ENCODE data around the gene NMNAT2.
A peak's percentile ranks its signal among the peaks of the same experiment; 100 is the strongest.
"Not testable (repeated sequence)": the region's sequence is repeated elsewhere in the genome, so short reads cannot be mapped to it uniquely, and the experiment has no call there.

Gene NMNAT2

DNA sequence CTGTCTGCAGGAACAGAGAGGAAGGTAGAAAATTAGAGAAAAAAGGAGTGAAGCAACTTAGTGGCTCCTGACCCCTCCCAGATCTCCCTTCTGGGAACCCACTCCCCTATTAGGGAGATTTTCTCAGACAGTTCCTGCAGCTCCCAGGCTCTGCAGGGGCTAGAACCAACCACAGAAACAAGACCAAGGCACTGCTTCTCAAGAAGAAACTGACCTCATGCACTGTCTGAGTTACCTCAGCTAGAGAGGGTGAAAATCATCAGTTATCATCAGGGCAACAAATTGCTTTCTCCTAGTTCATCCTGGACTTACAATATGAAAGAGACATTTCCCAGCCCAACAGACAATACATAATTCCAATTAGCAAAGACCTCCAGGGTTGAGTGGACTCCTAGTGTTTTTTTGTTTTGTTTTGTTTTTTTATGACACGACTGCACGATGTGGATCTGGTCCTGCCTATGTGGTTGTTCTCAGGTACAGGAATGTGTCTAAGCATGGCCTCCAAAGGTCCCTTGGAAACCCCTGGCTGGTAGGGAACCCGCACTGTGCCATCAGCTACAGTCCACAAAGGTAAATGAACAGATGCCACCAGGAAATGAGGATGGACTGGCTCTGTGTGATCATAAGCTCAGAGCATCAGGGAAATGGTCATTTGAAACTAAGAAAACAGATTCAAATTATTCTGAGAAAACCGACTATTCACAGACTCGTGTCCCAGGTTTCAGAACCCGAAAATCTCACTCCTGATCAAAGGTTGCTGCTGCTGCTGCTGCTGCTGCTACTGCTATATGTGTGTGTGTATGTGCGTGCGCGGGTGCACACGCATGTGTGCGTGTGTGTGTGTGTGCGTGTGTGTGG, 166.8 kb downstream of the NMNAT2 start:
- DNase-seq: no peak
- intact Hi-C loops (cut with DNase I): no loop called here

DNA sequence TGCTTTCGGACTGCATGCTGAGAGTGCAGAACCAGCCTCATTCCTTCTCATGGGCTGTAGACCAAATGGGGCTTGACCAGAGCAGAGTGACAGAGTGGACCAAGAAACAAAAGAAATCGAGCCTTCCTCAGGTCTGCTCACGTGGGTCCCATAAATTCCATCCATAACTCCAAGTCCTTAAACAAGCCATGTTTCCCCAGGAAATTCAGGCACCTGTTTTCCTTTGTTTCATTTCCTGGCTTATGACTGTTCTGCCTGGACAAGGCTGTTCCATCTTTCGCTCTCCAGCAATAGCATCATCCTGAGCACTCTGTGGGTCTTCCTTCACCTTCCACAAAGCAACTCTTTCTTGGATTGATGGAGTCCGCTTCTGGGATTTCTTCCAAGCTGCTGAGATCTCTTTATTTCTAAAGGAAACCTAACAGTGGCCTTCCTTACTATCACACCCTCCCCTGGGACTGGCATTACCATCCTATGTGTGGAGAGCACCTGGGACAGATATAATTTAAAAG, 168.2 kb downstream of the NMNAT2 start:
- no peak for DNase-seq
- intact Hi-C loops (cut with DNase I): no loop called here

DNA sequence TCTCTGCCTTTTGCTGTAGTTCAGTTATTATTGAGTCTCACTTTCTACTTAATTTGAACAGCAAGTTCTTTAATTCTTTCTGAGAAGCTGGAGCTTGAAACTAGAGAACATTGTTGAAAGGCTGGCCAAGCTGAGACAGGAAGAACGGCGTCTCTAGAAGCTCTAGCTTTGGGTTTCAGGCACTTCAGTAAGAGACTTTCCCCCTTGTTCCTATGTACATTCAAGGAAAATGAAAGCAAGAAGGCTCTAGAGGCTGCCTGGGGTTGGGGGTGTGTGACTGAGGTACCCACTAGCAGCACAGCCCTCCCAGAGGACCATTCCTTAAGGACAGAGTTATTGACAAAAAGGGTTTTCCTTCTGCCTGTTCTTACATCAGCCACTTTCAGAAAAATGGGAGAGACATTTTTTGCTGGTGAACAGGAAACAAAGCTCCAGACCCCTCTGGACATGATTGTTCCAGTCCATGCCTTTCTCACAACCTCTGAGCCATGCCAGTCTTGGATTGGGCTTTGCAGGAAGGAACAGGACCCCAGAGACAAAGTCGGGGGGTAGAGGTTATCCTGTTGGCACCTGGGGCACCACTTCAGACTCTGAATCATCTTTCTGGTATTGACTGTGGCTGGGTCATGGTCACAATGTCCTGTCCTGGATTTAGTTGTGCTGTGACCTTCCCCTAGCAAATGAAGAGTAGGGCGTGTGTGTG, 169.0 kb downstream of the NMNAT2 start:
- no peak for DNase-seq
- intact Hi-C loops (cut with DNase I): no loop called here

- DNase-seq: no peak
- intact Hi-C loops (cut with DNase I): no loop called here
Measured at GRCh38 chr1:183247931-183248330, 170.2 kb downstream of the NMNAT2 start.

GRCh38 chr1:183247484-183247883, 170.7 kb downstream of the NMNAT2 start:
- intact Hi-C loops (cut with DNase I): no loop called here
- DNase-seq: no peak

GRCh38 chr1:183247066-183247465, 171.1 kb downstream of the NMNAT2 start:
- intact Hi-C loops (cut with DNase I): no loop called here
- no peak for DNase-seq

DNA sequence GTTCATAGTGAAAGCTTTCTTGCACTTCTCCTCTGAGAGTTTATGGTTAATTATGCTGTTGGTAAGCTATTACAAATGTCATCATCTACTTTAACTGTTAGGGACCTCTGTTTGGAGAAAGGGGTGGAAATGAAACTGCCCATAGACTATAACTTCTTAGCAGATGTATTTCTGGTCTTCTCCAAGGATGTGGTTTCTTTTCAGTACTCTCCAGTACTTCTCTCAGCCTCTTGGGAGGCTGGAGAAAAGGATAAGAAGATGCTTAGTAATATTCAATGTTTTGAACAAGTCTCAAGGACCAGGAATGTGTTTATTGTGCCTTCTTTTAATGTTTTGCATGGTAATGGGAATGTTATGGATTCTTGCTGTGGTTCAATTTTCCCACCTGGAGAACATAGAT, 171.7 kb downstream of the NMNAT2 start:
- DNase-seq: no peak
- intact Hi-C loops (cut with DNase I): no loop called here

- intact Hi-C loops (cut with DNase I): no loop called here
- DNase-seq: no peak
Measured at GRCh38 chr1:183245357-183245756, 172.8 kb downstream of the NMNAT2 start.

- intact Hi-C loops (cut with DNase I): no loop called here
- DNase-seq: no peak
Measured at GRCh38 chr1:183244466-183244865, 173.7 kb downstream of the NMNAT2 start.

DNA sequence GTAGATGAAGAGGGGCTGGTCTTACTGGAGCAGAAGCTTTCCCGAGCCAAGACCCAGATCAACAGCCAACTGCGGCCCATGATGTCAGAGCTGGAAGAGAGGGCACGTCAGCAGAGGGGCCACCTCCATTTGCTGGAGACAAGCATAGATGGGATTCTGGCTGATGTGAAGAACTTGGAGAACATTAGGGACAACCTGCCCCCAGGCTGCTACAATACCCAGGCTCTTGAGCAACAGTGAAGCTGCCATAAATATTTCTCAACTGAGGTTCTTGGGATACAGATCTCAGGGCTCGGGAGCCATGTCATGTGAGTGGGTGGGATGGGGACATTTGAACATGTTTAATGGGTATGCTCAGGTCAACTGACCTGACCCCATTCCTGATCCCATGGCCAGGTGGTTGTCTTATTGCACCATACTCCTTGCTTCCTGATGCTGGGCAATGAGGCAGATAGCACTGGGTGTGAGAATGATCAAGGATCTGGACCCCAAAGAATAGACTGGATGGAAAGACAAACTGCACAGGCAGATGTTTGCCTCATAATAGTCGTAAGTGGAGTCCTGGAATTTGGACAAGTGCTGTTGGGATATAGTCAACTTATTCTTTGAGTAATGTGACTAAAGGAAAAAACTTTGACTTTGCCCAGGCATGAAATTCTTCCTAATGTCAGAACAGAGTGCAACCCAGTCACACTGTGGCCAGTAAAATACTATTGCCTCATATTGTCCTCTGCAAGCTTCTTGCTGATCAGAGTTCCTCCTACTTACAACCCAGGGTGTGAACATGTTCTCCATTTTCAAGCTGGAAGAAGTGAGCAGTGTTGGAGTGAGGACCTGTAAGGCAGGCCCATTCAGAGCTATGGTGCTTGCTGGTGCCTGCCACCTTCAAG, 174.8 kb downstream of the NMNAT2 start:
- DNase-seq: peak in 1 of 42 donors; percentile 14
- intact Hi-C loops (cut with DNase I): no loop called here

DNA sequence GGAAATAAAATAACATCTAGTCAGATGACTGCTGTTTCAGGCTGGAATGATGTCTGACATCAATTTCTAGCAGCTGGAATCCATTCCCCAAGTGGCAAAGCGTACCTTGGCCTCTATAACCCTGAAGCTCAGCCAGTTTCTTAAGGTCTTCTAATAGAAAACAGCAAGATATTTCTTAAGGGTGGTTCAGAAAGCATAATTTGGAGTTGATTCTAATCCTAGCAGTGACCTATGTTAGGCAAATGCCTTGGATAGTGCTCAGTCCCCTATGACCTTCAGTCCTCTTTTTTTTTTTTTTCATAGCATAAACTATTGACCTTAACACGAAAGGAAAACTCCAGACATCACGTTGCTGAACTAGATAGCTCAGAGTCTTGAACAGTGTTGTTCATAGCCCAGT, 175.6 kb downstream of the NMNAT2 start:
- DNase-seq: no peak

DNA sequence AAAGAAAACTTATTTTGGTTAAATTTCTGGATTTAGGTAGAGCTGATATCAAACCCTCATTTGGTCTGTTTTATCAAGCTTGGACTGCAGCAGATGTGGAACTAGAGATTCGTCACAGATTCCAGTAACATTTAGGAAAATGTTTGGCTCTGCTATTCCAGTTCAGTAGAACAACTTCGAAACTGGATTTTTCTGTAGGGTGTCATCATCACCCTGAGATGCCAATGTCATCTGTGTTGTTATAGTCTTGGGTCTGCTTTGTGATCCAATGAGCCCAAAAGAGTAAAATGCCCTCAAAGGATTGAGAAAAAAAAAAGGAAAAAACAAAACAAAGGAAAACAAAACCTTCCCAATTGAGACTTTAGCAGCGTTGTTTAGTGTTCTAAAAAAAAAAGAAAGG, 176.7 kb downstream of the NMNAT2 start:
- intact Hi-C loops (cut with DNase I): no loop called here
- DNase-seq: no peak

More for the DNA sequence above, 175.6 kb downstream of the NMNAT2 start:
- intact Hi-C loops (cut with DNase I): no loop called here

DNA sequence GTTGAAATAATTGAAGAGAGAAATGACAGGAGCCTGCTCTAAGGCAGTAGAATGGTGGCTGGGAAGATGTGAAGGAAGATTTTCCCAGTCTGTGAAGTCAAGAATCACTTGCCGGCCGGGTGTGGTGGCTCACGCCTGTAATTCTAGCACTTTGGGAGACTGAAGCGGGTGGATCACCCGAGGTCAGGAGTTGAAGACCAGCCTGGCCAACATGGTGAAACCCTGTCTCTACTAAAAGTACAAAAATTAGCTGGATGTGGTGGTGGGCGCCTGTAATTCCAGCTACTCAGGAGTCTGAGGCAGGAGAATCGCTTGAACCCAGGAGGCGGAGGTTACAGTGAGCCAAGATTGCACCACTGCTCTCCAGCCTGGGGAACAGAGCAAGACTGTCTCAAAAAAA, 177.3 kb downstream of the NMNAT2 start:
- intact Hi-C loops (cut with DNase I): not testable (repeated sequence)
- DNase-seq: peak in 1 of 42 donors; percentile 11

DNA sequence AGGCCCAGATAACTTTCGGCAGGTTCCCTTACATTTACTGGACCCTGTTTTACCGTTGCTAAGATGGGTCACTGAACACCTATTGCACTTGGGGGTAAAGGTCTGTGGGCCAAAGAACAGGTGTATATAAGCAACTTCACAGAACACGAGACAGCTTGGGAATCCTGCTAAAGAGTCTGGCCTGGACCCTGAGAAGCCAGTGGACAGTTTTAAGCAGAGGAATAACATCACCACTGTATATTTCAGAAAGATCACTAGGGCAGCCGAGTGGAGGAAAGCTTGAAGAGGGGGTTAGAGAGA, 177.7 kb downstream of the NMNAT2 start:
- DNase-seq: no peak
- intact Hi-C loops (cut with DNase I): no loop called here

- DNase-seq: peak in 1 of 42 donors; percentile 9
- intact Hi-C loops (cut with DNase I): loop anchor here (10.0 kb wide), 1 partner anchor 275 kb away; no protein-coding TSS in a partner anchor
Measured at GRCh38 chr1:183239793-183240525, 178.2 kb downstream of the NMNAT2 start.

- peak in 1 of 42 donors; percentile 5 for DNase-seq
- intact Hi-C loops (cut with DNase I): loop anchor here (10.0 kb wide), 1 partner anchor 274 kb away; no protein-coding TSS in a partner anchor
Measured at GRCh38 chr1:183239220-183239742, 178.9 kb downstream of the NMNAT2 start.

DNA sequence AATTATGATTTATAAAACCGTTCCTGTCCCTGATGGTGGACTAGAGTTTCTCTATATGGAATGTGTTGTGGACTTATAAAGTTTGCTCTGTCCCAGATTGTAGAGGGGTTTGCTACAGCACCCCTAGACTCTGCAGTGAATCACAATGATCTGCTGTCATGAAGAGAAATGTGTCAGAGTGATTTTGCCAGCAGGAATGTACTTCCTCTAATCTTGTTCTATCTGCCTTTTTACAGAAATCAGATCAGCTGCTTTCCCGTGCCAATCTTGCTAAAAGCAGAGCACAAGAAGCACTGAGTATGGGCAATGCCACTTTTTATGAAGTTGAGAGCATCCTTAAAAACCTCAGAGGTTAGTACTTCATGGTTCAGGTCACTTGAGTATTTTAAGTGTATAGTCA, 180.1 kb downstream of the NMNAT2 start:
- intact Hi-C loops (cut with DNase I): loop anchor here (10.0 kb wide), 1 partner anchor 273 kb away; no protein-coding TSS in a partner anchor
- no peak for DNase-seq

- no peak for DNase-seq
- intact Hi-C loops (cut with DNase I): loop anchor here (10.0 kb wide), 1 partner anchor 272 kb away; no protein-coding TSS in a partner anchor
Measured at GRCh38 chr1:183237046-183237445, 181.1 kb downstream of the NMNAT2 start.

All from head of caudate nucleus (tissue), 42 donors.